MCF 10A (cell line): Measurements from ENCODE around the gene CALY. TPM values are rescaled to one million over a fixed set of nuclear protein-coding genes. Genes with fewer than 3 reads are reported as not detected.
A peak's percentile ranks its signal among the peaks of the same experiment; 100 is the strongest.

Source experiments
- Bru-seq: library from RNA; stranded (reverse); fragments of 400-500 nt; gene quantifications from one replicate; lab custom pipeline; 2021; lab: Mats Ljungman, UMichigan
- BruChase-seq, 2 experiments: library from RNA; stranded (reverse); fragments of 400-500 nt; gene quantifications; one replicate each; lab custom pipeline; 2021; lab: Mats Ljungman, UMichigan
- BruUV-seq: library from RNA; stranded (reverse); fragments of 400-500 nt; replicated peaks from 2 replicates; lab custom pipeline; 2021; lab: Mats Ljungman, UMichigan
- CTCF ChIA-PET: fragments of 300-600 bp; sonication (Branson Sonifier 250); formaldehyde crosslinking; extraction: SDS; loops from one replicate; lab custom pipeline; 2021; ENCODE audit warnings: antibody characterized with exemption, inconsistent platforms; lab: Yijun Ruan, JAX
- POLR2A ChIA-PET: fragments of 300-600, 350-650 bp; sonication (Branson Sonifier 250); formaldehyde crosslinking; extraction: SDS; loops from one replicate; lab custom pipeline; 2020; ENCODE audit warnings: antibody characterized with exemption, inconsistent platforms; lab: Yijun Ruan, JAX
- DNase-seq: peaks from one replicate; pipeline ENCODE4 v3.0.0-alpha.2; 2018; ENCODE audit not compliant: unreplicated experiment
- H3K27ac Mint-ChIP-seq: one replicate; pipeline ENCODE4 v1.8.0; 2022; ENCODE audit warnings: mild to moderate bottlenecking, low read depth, mixed read lengths; ENCODE audit not compliant: unreplicated experiment
- H3K27me3 Mint-ChIP-seq: one replicate; pipeline ENCODE4 v1.8.0; 2022; ENCODE audit warnings: mixed read lengths; ENCODE audit not compliant: insufficient read depth, unreplicated experiment
- H3K36me3 Mint-ChIP-seq: one replicate; pipeline ENCODE4 v1.8.0; 2022; ENCODE audit warnings: mild to moderate bottlenecking, moderate library complexity, mixed read lengths; ENCODE audit not compliant: insufficient read depth, unreplicated experiment
- H3K4me1 Mint-ChIP-seq: one replicate; pipeline ENCODE4 v1.8.0; 2022; ENCODE audit warnings: mixed read lengths; ENCODE audit not compliant: insufficient read depth, unreplicated experiment
- H3K4me3 Mint-ChIP-seq: one replicate; pipeline ENCODE4 v1.8.0; 2022; ENCODE audit warnings: mild to moderate bottlenecking, moderate library complexity, mixed read lengths; ENCODE audit not compliant: unreplicated experiment
- H3K9me3 Mint-ChIP-seq: one replicate; pipeline ENCODE4 v1.8.0; 2022; ENCODE audit warnings: mixed read lengths; ENCODE audit not compliant: unreplicated experiment
- intact Hi-C: fragments of 100-400 bp; cut with micrococcal nuclease; formaldehyde crosslinking; loops from 2 replicates; pipeline ENCODE4 v1.14.1; 2022
- long read RNA-seq: library from polyadenylated mRNA; stranded (forward); transcript quantifications from one replicate; pipeline ENCODE4 v2.0.0, GENCODE V29; 2022
- total RNA-seq: library from RNA; stranded (reverse); gene quantifications from 2 replicates; pipeline ENCODE4 v1.2.3, GENCODE V29; 2022
- TF ChIP-seq, protein P1 (sequence below): fragments of 200-600 bp; IDR thresholded peaks from one replicate; pipeline ENCODE4 v1.8.0; 2022; ENCODE audit warnings: antibody characterized with exemption, mild to moderate bottlenecking; ENCODE audit not compliant: unreplicated experiment

CALY gene, protein sequence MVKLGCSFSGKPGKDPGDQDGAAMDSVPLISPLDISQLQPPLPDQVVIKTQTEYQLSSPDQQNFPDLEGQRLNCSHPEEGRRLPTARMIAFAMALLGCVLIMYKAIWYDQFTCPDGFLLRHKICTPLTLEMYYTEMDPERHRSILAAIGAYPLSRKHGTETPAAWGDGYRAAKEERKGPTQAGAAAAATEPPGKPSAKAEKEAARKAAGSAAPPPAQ
- total RNA-seq (not detected in 2 replicates), Bru-seq, nascent RNA (percentile 7 among the genes with signal in this experiment), BruChase-seq, experiment 1, labeled RNA remaining after a 6-hour chase (percentile 23 among the genes with signal in this experiment), BruChase-seq, experiment 2, labeled RNA remaining after a 2-hour chase (percentile 12 among the genes with signal in this experiment)
- long read RNA-seq = 0 reads

DNA sequence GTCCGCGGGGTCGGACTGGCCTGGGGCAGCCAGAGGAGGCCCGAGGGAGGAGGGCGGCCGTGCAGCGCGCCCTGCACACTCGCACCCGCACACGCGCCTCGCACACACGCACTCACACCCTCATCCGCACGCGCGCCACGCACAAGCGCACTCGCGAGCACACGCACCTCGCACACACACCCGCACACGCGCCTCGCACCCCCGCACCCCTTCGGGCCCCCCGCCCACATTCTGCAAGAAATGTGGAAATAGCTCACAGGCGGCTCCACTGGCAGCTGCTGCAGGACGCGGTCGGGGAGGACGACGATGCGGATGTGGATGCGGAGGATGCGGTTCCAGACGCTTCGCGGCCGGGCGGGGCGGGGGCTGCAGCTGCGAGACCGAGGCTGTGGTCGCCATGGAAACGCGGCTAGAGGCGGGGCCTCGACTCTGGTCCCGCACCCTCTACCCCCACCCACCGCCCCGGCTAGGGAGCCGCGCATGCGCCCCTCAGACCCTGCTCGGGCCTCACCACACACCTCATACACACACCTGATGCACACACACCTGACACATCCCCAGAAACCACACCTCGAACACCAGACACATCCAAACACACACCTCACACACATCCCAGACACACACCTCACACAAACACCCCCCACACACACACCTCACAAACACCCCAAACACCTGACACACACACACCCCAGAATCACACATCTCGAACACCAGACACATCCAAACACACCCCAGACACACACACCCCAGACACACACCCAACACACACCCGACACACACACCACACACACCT is at the start of gene CALY:
Gene CALY, minus strand, starts transcription at position 320 of the 793 bp plus-strand sequence. CDS start 7,907 bp downstream, outside the sequence.
- no TSS peak for BruUV-seq
- Mint-ChIP-seq H3K27ac (no peak within 1 kb of the TSS), H3K36me3 (no peaks in the 10 kb centered on the region), H3K27me3 (peaks cover 37% of the 10 kb centered on the region), H3K4me3 (no peak within 1 kb of the TSS), H3K4me1 (no peaks in the 10 kb centered on the region), H3K9me3 (no peaks in the 10 kb centered on the region)
- ChIA-PET CTCF (no interaction called here), POLR2A (no interaction called here)
- intact Hi-C loops = no loop called here
- TF ChIP-seq, protein P1, sequence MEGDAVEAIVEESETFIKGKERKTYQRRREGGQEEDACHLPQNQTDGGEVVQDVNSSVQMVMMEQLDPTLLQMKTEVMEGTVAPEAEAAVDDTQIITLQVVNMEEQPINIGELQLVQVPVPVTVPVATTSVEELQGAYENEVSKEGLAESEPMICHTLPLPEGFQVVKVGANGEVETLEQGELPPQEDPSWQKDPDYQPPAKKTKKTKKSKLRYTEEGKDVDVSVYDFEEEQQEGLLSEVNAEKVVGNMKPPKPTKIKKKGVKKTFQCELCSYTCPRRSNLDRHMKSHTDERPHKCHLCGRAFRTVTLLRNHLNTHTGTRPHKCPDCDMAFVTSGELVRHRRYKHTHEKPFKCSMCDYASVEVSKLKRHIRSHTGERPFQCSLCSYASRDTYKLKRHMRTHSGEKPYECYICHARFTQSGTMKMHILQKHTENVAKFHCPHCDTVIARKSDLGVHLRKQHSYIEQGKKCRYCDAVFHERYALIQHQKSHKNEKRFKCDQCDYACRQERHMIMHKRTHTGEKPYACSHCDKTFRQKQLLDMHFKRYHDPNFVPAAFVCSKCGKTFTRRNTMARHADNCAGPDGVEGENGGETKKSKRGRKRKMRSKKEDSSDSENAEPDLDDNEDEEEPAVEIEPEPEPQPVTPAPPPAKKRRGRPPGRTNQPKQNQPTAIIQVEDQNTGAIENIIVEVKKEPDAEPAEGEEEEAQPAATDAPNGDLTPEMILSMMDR = no peak
- no peak for DNase-seq

DNA sequence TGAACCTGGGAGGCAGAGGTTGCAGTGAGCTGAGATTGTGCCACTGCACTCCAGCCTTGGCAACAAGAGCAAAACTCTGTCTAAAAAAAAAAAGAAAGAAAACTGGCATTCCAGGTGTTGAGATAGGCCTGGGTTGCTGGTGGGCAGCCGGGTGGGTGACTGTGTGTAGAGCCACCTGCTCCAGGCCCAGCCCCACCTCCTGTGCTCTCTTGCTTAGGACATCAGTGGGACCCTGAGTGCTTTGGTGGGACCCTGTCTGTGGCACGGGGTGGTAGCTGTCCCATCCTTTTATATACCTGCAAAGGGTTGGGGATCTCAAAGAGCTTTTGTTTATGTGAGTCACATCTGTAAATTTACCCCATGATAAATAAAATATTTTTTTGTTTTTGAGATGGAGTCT is 48.5 kb upstream of the CALY start:
- DNase-seq = no peak
- Mint-ChIP-seq H3K9me3 (no peaks in the 10 kb centered on the region), H3K36me3 (no peaks in the 10 kb centered on the region), H3K27me3 (no peaks in the 10 kb centered on the region), H3K4me3 (no peak overlapping the region), H3K27ac (no peak overlapping the region), H3K4me1 (no peaks in the 10 kb centered on the region)
- TF ChIP-seq, protein P1 = no peak
- intact Hi-C loops = no loop called here
- POLR2A ChIA-PET = interaction anchor here (0.7 to 2.2 kb wide), 2 partner anchors 8 to 27 kb away, joined by 3 to 4 read pairs; no protein-coding TSS in a partner anchor
- BruUV-seq = no TSS peak
- CTCF ChIA-PET = interaction anchor here (0.7 kb wide), 2 partner anchors 8 to 258 kb away, joined by 5 read pairs; no protein-coding TSS in a partner anchor

DNA sequence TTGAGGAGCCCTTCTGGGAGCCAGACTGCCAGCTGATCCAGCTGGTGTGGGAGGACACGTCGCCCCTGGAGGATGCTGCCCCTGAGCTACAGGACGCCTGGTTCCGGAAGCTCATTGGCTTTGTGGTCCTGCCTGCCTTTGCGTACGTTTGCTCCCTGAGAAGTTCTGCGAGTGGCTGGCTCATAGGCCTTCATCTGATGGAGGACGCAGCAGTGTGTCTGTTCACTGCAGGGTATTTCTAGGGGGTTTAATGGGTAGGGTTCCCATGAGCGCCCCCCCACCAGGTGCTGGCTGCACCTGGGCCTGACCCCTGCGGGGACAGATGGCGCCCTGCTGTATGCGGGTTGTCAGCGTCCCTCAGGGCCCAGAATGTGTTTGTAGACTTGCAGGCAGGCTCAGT is 47.4 kb upstream of the CALY start:
- no peak overlapping the region for H3K4me3 Mint-ChIP-seq
- no TSS peak for BruUV-seq
- POLR2A ChIA-PET = no interaction called here
- H3K9me3 Mint-ChIP-seq = no peaks in the 10 kb centered on the region
- TF ChIP-seq, protein P1 = no peak
- H3K36me3 Mint-ChIP-seq = no peaks in the 10 kb centered on the region
- no peak for DNase-seq
- H3K27ac Mint-ChIP-seq = no peak overlapping the region
- intact Hi-C loops = no loop called here
- H3K27me3 Mint-ChIP-seq = no peaks in the 10 kb centered on the region
- no peaks in the 10 kb centered on the region for H3K4me1 Mint-ChIP-seq
- CTCF ChIA-PET = interaction anchor here (0.7 to 1.0 kb wide), 2 partner anchors 55 to 77 kb away, joined by 3 read pairs; no protein-coding TSS in a partner anchor

DNA sequence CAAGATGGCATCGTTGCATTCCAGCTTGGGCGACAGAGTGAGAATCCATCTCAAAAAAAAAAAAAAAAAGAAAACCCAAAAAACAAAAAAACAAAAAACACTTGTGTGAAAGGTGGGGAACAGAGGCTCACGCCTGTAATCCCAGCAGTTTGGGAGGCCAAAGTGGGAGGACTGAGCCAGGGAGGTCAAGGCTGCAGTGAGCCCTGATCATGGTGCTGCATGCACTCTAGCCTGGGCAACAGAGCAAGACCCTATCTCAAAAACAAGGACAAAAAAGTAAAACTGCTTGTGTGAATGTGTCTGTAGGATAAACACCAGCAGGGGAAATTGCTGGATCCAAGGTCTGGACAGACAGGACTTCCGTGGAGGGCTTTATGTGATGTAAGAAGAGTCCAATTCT is 46.9 kb upstream of the CALY start:
- intact Hi-C loops = no loop called here
- H3K4me3 Mint-ChIP-seq = no peak overlapping the region
- TF ChIP-seq, protein P1 = no peak
- H3K4me1 Mint-ChIP-seq = no peaks in the 10 kb centered on the region
- ChIA-PET CTCF (interaction anchor here (0.7 to 1.0 kb wide), 2 partner anchors 54 to 76 kb away, joined by 3 read pairs; no protein-coding TSS in a partner anchor), POLR2A (no interaction called here)
- H3K27ac Mint-ChIP-seq = no peak overlapping the region
- no TSS peak for BruUV-seq
- H3K9me3 Mint-ChIP-seq = no peaks in the 10 kb centered on the region
- no peaks in the 10 kb centered on the region for H3K27me3 Mint-ChIP-seq
- no peaks in the 10 kb centered on the region for H3K36me3 Mint-ChIP-seq
- no peak for DNase-seq
